ENCODE data around the gene BLNK. TPM values are rescaled to one million over a fixed set of nuclear protein-coding genes. Genes with fewer than 3 reads are reported as not detected.
"Not testable (repeated sequence)": the region's sequence is repeated elsewhere in the genome, so short reads cannot be mapped to it uniquely, and the experiment has no call there.

The BLNK gene
- total and polyA plus RNA-seq, 3 donors from 2014 or later: 1.1 to 4.5 (median 1.5) TPM

GRCh38 chr10:96205580-96205979, 65.8 kb downstream of the BLNK start:
- H3K27me3 ChIP-seq: no peaks in the 10 kb centered on the region
- no peaks in the 10 kb centered on the region for H3K36me3 ChIP-seq (ENCODE audit: low read depth, missing control alignments)
- DNase-seq: no peak
- no peak overlapping the region for H3K4me3 ChIP-seq
- intact Hi-C loops (cut with DNase I; ENCODE audit: low total_unique reads): no loop called here
- H3K9me3 ChIP-seq: no peaks in the 10 kb centered on the region
- H3K4me1 ChIP-seq: no peaks in the 10 kb centered on the region
- 96 to 100% methylated on average over 1 of the region's 1 CpG for WGBS, 2 donors
- TF ChIP-seq CTCF (IDR thresholded peaks at IDR 0.05) (no peak), POLR2A (IDR thresholded peaks at IDR 0.05) (no peak)
- no peak overlapping the region for H3K27ac ChIP-seq

- no peak for DNase-seq
- no peak overlapping the region for H3K4me3 ChIP-seq
- no peak for TF ChIP-seq POLR2A (IDR thresholded peaks at IDR 0.05)
- TF ChIP-seq CTCF (IDR thresholded peaks at IDR 0.05): no peak
- no peaks in the 10 kb centered on the region for H3K4me1 ChIP-seq
- H3K27me3 ChIP-seq: no peaks in the 10 kb centered on the region
- WGBS, 2 donors: 90 to 94% methylated on average over 1 of the region's 1 CpG
- H3K36me3 ChIP-seq (ENCODE audit: low read depth, missing control alignments): no peaks in the 10 kb centered on the region
- H3K27ac ChIP-seq: no peak overlapping the region
- no peaks in the 10 kb centered on the region for H3K9me3 ChIP-seq
- intact Hi-C loops (cut with DNase I; ENCODE audit: low total_unique reads): no loop called here
Observed at GRCh38 chr10:96201525-96201924, 69.8 kb downstream of the BLNK start.

- H3K9me3 ChIP-seq; H3K36me3 ChIP-seq (ENCODE audit: low read depth, missing control alignments); intact Hi-C loops (cut with DNase I; ENCODE audit: low total_unique reads); H3K4me3 ChIP-seq; H3K27ac ChIP-seq; H3K4me1 ChIP-seq; DNase-seq; H3K27me3 ChIP-seq: not testable (repeated sequence)
- WGBS, 2 donors: 82 to 83% methylated on average over 1 of the region's 1 CpG
Observed at GRCh38 chr10:96189505-96189904, 81.9 kb downstream of the BLNK start.

- no peaks in the 10 kb centered on the region for H3K27me3 ChIP-seq
- no peak for TF ChIP-seq POLR2A (IDR thresholded peaks at IDR 0.05)
- no peak for TF ChIP-seq CTCF (IDR thresholded peaks at IDR 0.05)
- no peak overlapping the region for H3K27ac ChIP-seq
- WGBS, 2 donors: 84 to 93% methylated on average over 1 of the region's 1 CpG
- no peak overlapping the region for H3K4me3 ChIP-seq
- intact Hi-C loops (cut with DNase I; ENCODE audit: low total_unique reads): no loop called here
- DNase-seq: no peak
- H3K9me3 ChIP-seq: no peaks in the 10 kb centered on the region
- no peaks in the 10 kb centered on the region for H3K4me1 ChIP-seq
- no peaks in the 10 kb centered on the region for H3K36me3 ChIP-seq (ENCODE audit: low read depth, missing control alignments)
Observed at GRCh38 chr10:96188916-96189315, 82.5 kb downstream of the BLNK start.

GRCh38 chr10:96188421-96188820, 82.9 kb downstream of the BLNK start:
- Histone ChIP-seq H3K4me3 (no peak overlapping the region), H3K4me1 (no peaks in the 10 kb centered on the region), H3K27me3 (no peaks in the 10 kb centered on the region), H3K27ac (no peak overlapping the region), H3K9me3 (no peaks in the 10 kb centered on the region), H3K36me3 (ENCODE audit: low read depth, missing control alignments) (no peaks in the 10 kb centered on the region)
- WGBS, 2 donors: 90 to 91% methylated on average over 2 of the region's 2 CpGs
- intact Hi-C loops (cut with DNase I; ENCODE audit: low total_unique reads): no loop called here
- TF ChIP-seq POLR2A (IDR thresholded peaks at IDR 0.05) (no peak), CTCF (IDR thresholded peaks at IDR 0.05) (no peak)
- no peak for DNase-seq
